Mucosa of descending colon (tissue), 3 donors: ENCODE measurements around the gene CHN2. TPM values are rescaled to one million over a fixed set of nuclear protein-coding genes. Genes with fewer than 3 reads are reported as not detected.

Experiments
- ATAC-seq: fragments of 200-7000 bp; cut with Tn5 transposase; one replicate; pipeline ENCODE4 v1.9.1; 2020; ENCODE audit warnings: mild to moderate bottlenecking, moderate library complexity
- DNase-seq, 3 donors: peaks; one replicate each; pipeline ENCODE4 v3.0.0-alpha.2; 2020
- H3K36me3 ChIP-seq: fragments of 200-600 bp; one replicate; pipeline ENCODE4 v1.8.0; 2021; ENCODE audit warnings: low read depth, mild to moderate bottlenecking
- H3K4me1 ChIP-seq: fragments of 200-600 bp; one replicate; pipeline ENCODE4 v1.8.0; 2021; ENCODE audit warnings: low read depth, mild to moderate bottlenecking
- H3K4me3 ChIP-seq: fragments of 200-600 bp; one replicate; pipeline ENCODE4 v1.8.0; 2021; ENCODE audit warnings: mild to moderate bottlenecking
- H3K9me3 ChIP-seq: fragments of 200-600 bp; one replicate; pipeline ENCODE4 v1.8.0; 2021; ENCODE audit warnings: mild to moderate bottlenecking
- CTCF ChIP-seq: fragments of 200-600 bp; IDR thresholded peaks from one replicate; pipeline ENCODE4 v1.8.0; 2022; ENCODE audit warnings: antibody characterized with exemption, mild to moderate bottlenecking
- intact Hi-C, 2 donors: fragments of 100-400 bp; cut with DNase I in 1 of 2; cut with micrococcal nuclease in 1 of 2; formaldehyde crosslinking; loops; one replicate each; pipeline versions ENCODE4 v1.11.0 to v1.11.1; 2022; cut with DNase I, micrococcal nuclease
- total RNA-seq, 3 donors: library from RNA; stranded (reverse); fragmentation: NEBNext Ultra II Directional in 2 of 3; extraction: Animal tissue kit (Norgen Biotek cat#: 25700) in 2 of 3; gene quantifications; one replicate each; pipeline versions ENCODE4 v1.2.1 to v1.2.4, GENCODE V29; 2021 to 2023
- donor health status: DM: no; HTN: no; CAD: no; lungs with moderate emphysema.
- donor health status: DM: no; HTN: no; CAD: no.
- donor health status: DM: no; HTN: yes; CAD: no.

Gene CHN2
- total RNA-seq, 3 donors from 2014 or later = 18.7 to 41.5 (median 27.6) TPM

DNA sequence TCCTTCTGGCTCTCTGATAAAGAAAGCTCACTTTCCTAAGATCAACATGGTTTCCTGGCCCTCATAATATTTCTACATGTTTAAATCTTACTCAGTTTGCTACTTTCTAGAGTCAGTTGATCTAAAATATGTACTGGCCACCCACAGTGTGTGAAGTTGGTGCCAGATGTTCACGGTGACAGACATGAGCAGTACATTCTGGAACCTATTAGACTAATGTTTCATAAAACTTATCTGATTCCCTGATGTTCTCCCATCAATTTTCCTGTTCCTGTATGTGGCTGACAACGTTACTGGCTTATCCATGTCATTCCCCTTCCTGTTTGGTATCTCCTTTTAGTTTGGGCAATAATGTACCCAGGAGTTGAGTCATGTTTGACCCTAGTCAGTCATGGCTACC is 34.5 kb upstream of the CHN2 start:
- no peak for TF ChIP-seq CTCF
- intact Hi-C loops = no loop called here
- no peaks in the 10 kb centered on the region for H3K4me1 ChIP-seq
- H3K4me3 ChIP-seq = no peak overlapping the region
- no peak for DNase-seq
- H3K9me3 ChIP-seq = no peaks in the 10 kb centered on the region
- H3K36me3 ChIP-seq = no peaks in the 10 kb centered on the region
- ATAC-seq = no peak

GRCh38 chr7:29161231-29161630 is 33.3 kb upstream of the CHN2 start:
- Histone ChIP-seq H3K4me1 (no peaks in the 10 kb centered on the region), H3K36me3 (no peaks in the 10 kb centered on the region), H3K9me3 (no peaks in the 10 kb centered on the region), H3K4me3 (no peak overlapping the region)
- ATAC-seq (no peak), DNase-seq (no peak)
- no peak for TF ChIP-seq CTCF
- intact Hi-C loops = no loop called here

DNA sequence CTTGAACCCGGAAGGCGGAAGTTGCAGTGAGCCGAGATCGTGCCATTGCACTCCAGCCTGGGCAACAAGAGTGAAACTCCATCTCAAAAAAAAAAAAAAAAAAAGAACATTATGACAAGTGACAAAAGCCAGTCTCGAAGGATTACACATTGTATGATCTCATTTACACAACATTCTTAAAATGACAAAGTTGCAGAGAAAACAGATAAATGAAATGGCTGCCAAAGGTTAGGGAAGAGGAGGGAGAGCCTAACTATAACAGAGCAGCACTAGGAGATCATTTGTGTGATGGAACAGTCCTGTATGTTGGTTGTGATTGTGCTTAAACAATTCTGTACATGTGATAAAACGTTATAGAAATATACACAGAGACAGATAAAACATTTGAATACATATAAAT is 32.0 kb upstream of the CHN2 start:
- H3K4me1 ChIP-seq = no peaks in the 10 kb centered on the region
- no peaks in the 10 kb centered on the region for H3K36me3 ChIP-seq
- ATAC-seq = no peak
- intact Hi-C loops = no loop called here
- no peak for TF ChIP-seq CTCF
- DNase-seq = no peak
- no peaks in the 10 kb centered on the region for H3K9me3 ChIP-seq
- no peak overlapping the region for H3K4me3 ChIP-seq

DNA sequence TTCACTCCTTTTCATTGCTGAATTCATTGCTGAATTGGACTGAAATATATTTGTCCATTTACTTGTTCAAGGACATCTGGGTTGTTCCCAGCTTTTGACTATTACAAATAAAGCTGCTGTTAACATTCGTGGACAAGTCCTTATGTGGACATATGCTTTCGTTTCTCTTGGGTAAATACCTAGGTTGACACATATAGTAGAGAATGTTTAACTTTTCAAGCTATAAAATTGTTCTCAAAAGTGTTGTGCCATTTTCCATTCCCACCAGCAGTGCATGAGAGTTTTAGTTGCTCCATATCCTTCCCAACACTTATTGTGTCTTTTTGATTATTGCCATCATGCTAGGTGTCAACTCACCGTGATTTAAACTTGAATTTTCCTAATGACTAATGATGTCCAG is 30.7 kb upstream of the CHN2 start:
- no peak for DNase-seq
- H3K9me3 ChIP-seq = no peaks in the 10 kb centered on the region

GRCh38 chr7:29167721-29168120 is 26.9 kb upstream of the CHN2 start:
- Histone ChIP-seq H3K4me3 (no peak overlapping the region), H3K9me3 (no peaks in the 10 kb centered on the region), H3K4me1 (no peaks in the 10 kb centered on the region), H3K36me3 (no peaks in the 10 kb centered on the region)
- intact Hi-C loops = no loop called here
- ATAC-seq (no peak), DNase-seq (no peak)
- no peak for TF ChIP-seq CTCF

More for the DNA sequence above, 30.7 kb upstream of the CHN2 start:
- H3K4me1 ChIP-seq = no peaks in the 10 kb centered on the region
- H3K36me3 ChIP-seq = no peaks in the 10 kb centered on the region
- H3K4me3 ChIP-seq = no peak overlapping the region
- peak; percentile 93 for ATAC-seq
- intact Hi-C loops = no loop called here
- TF ChIP-seq CTCF = no peak

- Histone ChIP-seq H3K4me1 (no peaks in the 10 kb centered on the region), H3K4me3 (no peak overlapping the region), H3K36me3 (no peaks in the 10 kb centered on the region), H3K9me3 (no peaks in the 10 kb centered on the region)
- DNase-seq (no peak), ATAC-seq (no peak)
- intact Hi-C loops = no loop called here
- TF ChIP-seq CTCF = no peak
Measured at GRCh38 chr7:29170781-29171180, 23.8 kb upstream of the CHN2 start.
